ENCODE data around the gene U2AF2.

DNA sequence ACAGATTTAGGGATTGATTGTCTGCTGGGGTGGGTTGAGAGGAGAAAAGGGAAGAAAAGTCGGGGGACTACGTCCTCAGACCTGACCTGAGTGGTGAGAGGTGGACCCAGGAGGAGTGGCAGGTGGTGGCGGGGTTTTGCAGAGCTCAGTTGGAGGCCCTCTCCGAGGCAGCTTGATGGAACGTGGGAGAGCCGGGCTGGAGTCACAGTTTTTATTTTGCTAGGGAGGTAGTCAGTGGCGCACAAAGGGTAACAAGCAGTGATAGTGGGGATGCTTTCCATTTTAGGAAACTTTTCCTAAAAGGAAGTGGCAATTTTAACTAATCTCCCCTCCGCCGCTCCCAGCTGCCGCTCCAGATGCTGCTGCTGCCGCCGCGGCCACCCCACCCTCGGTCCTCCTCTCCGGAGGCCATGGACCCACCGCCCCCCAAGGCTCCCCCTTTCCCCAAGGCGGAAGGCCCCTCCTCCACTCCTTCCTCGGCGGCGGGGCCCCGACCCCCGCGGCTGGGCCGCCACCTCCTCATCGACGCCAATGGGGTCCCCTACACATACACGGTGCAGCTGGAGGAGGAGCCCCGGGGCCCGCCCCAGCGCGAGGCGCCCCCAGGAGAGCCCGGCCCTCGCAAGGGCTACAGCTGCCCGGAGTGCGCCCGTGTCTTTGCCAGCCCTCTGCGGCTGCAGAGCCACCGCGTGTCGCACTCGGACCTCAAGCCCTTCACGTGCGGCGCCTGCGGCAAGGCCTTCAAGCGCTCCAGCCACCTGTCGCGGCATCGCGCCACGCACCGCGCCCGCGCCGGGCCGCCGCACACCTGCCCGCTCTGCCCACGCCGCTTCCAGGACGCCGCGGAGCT is 12.5 kb upstream of the U2AF2 start:
- TF ChIP-seq STAT5B (CRISPR knock-in tag; IDR thresholded peaks at IDR 0.05): no peak
- TF ChIP-seq MEIS2 (IDR thresholded peaks at IDR 0.05; ENCODE audit: partially characterized antibody): no peak
- TF ChIP-seq, protein P1, sequence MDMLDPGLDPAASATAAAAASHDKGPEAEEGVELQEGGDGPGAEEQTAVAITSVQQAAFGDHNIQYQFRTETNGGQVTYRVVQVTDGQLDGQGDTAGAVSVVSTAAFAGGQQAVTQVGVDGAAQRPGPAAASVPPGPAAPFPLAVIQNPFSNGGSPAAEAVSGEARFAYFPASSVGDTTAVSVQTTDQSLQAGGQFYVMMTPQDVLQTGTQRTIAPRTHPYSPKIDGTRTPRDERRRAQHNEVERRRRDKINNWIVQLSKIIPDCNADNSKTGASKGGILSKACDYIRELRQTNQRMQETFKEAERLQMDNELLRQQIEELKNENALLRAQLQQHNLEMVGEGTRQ (CRISPR knock-in tag; IDR thresholded peaks at IDR 0.05): no peak
- TF ChIP-seq BHLHE40 (IDR thresholded peaks at IDR 0.05; ENCODE audit: low read length): no peak
- TF ChIP-seq ZNF134 (CRISPR knock-in tag; conservative IDR thresholded peaks at IDR 0.05): no peak
- TF ChIP-seq POLR2A (conservative IDR thresholded peaks at IDR 0.05): no peak
- no peak for TF ChIP-seq ATF1 (CRISPR knock-in tag; IDR thresholded peaks at IDR 0.05)
- no peak for TF ChIP-seq ATF1 (tag; IDR thresholded peaks at IDR 0.05)
- TF ChIP-seq C11orf30 (IDR thresholded peaks at IDR 0.05; ENCODE audit: low read depth): no peak
- no peak for TF ChIP-seq HMGXB4 (CRISPR knock-in tag; IDR thresholded peaks at IDR 0.05)

Data from K562 (cell line).